NCI-H1694 treated with DMSO at 0.1 percent for 48 hours (cell line): Measurements from ENCODE around the gene LILRB2.
A peak's percentile ranks its signal among the peaks of the same experiment; 100 is the strongest.
"Not testable (repeated sequence)": the region's sequence is repeated elsewhere in the genome, so short reads cannot be mapped to it uniquely, and the experiment has no call there.

Experiments used
- DNase-seq: peaks from one replicate; lab custom pipeline; 2025; lab: John Stamatoyannopoulos, UW

Gene LILRB2

DNA sequence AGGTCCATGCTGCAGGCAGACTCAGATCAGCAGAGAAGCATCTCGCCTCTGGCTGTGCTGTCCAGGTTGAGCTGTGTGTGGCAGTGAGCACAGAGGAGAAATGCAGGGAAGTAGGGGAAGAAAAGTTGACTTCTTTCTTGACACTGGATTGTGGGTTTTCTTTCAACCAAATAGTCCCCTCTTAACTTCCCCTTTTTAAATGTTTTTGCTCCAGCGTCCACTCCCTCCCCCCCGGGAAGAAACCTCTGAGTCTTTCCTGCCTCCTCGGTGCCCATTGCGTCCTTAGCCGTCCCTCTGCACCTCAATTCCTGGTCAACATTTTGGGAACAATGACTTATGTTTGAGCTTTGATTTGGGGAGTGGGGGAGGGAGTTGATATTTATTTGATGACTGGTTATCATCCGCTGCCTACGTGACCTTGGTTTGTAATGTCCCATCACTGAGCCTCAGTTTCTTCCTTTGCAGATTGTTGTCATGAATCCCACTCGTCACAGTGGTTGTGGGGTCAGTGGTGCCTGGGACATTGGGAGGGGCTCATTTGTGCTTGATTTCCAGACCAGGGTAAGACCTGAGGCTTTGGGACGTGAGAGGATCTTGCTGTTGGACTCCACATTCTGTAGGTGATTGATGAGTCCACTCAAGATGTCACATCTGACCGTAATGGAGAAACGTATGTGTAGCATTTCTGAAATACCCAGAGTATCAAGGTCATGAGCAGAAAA is at the start of gene LILRB2:
LILRB2 (minus strand) TSS at position 104 of the 722 bp plus-strand sequence. CDS start 614 bp downstream, outside the sequence.
- no peak for DNase-seq

DNA sequence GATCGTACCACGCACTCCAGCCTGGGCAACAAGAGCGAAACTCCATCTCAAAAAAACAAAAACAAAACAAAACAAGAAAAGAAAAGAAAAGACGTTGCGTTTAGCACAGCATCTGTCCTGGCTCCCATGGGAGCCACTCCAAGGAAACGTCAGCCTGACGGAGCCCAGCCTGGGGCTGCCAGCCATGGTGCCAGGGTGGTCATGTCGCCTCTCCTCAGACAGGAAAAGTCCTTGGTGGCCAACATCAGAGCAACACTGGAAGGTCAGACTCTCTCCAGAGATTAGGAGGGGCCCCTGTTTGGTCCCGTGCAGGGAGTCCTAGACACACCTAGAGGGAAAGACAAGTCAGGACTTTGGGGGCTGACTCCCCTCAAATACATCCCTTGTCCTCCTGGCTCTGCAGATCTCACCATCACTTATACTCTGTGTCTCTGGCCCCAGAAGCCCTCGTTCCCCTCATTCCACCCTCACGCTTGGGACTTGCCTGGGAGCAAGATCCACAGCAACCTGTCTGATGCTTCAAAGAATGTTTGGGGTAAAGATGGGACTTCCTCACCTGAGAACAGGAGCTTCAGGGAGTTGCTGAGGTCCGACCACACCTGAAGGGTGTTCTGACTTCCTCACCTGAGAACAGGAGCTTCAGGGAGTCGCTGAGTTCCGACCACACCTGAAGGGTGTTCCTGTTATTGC is 48.7 kb upstream of the LILRB2 start:
- DNase-seq = no peak

- DNase-seq = not testable (repeated sequence)
Observed at GRCh38 chr19:54328781-54329180, 47.9 kb upstream of the LILRB2 start.

DNA sequence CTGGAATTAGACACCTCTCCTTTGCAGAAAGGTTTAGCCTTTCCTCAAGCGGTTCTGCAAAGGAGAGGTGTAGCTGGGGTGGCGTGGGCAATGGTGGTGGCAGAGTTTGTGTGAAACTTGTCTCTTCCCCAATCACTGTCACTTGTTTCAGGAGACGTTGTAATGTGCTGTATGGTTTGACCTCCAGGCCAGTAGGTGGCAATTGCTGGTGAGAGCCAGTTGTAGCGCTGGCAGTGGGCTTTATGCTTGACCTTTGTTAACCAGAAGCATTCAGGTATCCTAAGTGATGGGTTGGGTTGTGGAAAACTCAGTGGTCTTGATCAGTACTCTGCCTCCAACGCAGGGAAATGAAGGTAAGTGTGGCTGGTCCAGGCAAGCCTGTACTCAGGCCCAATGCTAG is 44.7 kb upstream of the LILRB2 start:
- no peak for DNase-seq

- DNase-seq = peak; percentile 9
Observed at GRCh38 chr19:54325194-54325621, 44.3 kb upstream of the LILRB2 start.

DNA sequence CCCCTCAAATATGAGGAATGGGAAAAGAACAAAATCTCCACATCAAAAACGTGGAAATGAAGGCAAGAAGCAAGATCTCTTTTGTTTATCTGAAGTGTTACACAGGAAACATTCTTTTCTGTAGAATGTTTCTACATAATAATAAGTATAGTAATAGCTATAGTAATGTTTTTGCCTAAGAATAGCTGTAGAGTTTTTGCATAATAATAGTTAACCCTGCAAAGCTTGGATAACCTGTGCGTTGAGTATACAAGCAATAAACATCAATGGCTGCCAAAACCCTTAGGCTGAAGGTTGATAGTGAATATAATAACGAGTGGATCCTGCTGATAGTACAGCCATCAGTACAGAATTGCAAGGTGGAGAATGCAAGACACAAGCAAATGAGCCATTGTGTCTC is 43.2 kb upstream of the LILRB2 start:
- DNase-seq = no peak

DNA sequence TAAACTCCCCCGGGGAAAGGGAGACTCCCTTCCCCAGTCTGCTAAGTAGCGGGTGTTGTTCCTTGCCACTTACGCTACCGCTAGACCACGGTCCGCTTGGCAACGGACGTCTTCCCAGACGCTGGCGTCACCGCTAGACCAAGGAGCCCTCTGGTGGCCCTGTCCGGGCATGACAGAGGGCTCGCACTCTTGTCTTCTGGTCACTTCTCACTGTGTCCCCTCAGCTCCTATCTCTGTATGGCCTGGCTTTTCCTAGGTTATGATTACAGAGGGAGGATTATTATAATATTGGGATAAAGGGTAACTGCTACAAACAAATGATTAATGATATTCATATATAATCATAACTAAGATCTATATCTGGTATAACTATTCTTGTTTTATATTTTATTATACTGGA is 42.0 kb upstream of the LILRB2 start:
- not testable (repeated sequence) for DNase-seq

DNA sequence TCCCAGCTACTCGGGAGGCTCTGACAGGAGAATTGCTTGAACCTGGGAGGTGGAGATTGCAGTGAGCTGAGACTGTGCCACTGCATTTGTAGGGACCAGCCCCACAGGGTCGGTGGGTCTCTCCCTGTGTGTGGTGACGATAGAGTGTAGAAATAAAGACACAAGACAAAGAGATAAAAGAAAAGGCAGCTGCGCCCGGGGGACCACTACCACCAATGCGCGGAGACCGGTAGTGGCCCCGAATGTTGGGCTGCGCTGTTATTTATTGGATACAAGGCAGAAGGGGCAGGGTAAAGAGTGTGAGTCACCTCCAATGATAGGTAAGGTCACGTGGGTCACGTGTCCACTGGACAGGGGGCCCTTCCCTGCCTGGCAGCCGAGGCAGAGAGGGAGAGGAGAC is 41.4 kb upstream of the LILRB2 start:
- DNase-seq = not testable (repeated sequence)

DNA sequence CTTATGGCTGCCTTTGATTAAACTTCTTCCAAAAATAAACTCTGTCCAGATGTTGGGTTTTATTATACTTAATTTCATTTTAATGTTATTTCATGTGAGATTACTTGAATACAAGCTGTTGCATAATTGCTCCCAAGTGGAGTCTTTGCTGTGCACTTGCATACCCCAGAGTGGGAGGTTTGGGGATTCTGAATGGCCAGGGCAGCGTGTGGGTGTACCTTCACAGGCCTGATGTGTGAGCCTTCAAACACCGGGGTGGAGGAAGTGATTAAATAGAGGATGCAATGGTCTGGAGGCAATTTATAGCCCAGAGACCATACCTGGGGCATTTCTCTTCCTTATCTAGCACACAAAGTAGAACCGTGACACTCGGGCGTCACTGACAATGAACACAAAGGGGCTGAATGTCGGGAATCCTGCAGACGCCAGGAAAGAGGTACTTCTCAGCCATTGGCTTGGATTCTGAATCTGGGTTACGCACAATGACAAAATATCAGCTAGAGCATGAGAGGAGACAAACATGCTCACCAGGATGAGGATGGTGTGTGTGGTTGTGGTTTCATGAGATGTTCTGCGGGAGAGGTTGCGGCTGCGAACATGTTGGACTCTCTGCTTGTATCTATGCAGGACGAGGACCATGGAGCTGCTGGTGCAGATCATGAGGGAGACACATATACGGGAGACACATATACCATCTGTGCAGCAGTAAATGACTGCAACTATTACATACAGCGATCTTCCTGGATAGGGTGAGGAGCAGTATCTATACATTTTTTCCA is 39.2 kb upstream of the LILRB2 start:
- no peak for DNase-seq

GRCh38 chr19:54319049-54319448 is 38.1 kb upstream of the LILRB2 start:
- DNase-seq = no peak

DNA sequence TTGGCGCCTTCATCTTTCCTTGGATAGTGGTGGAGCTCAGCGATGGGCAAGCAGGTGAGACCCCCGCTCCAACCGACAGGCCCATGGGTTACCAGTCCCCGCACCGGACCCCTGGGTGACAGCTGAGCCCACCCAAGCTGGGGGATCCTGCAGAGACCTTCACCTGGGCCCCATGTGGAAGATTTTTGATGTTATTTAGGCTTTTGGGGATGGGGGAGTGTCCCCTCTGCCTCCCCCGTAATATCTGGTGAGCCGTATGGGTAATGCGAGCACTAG is 37.0 kb upstream of the LILRB2 start:
- DNase-seq = no peak

DNA sequence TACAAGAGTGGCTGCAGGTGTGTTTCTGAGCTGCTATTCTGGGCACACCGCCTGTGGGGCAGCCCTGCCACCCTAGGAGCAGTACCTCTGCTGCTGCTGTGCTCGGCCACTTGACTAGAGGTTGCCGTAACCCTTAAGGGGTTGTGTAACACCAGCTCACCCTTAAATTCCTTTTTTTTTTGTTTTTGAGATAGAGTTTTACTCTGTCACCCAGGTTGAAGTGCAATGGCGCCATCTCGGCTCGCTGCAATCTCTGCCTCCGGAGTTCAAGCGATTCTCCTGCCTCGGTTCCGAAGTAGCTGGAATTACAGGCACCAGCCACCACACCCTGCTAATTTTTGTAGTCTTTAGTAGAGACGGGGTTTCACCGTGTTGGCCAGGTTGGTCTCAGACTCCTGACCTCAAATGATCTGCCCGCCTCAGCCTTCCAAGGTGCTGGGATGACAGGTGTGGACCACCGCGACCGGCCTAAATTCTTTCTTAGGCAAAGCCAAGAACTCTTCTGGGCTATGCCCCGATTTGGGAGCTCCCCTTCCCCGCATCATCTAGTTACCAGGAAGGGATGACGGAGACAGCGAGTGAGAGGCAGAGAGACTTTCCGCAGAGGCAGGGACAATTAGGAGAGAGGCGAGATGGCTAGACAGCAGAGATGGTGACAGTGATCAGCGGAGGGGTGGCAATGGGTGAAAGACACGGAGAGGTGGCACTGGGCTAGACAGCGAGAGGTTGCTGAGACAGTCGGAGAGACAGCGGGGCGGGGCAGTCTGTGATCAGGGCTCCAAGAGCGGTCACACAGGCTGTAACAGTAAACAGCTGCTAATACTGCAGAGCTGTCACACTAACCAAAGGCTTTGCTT is 36.4 kb upstream of the LILRB2 start:
- no peak for DNase-seq

DNA sequence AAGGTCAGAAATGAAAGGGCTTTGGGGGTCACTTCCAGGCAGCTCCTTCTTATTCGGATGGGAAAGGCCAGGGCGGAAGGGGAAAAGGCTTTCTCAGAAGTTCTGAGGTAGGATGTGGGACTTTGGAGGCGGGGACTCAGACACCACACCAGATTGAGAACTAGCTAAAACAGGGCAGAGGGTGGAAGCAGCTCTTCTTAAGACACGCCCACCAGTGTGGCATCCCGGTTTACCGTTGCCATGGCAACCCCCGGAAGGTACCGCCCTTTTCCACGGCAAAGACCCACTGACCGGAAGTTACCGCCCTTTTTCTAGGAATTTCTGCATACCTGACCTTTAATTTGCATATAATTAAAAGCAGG is 35.8 kb upstream of the LILRB2 start:
- no peak for DNase-seq

GRCh38 chr19:54315956-54316355 is 35.0 kb upstream of the LILRB2 start:
- DNase-seq = no peak

- DNase-seq = no peak
Observed at GRCh38 chr19:54312436-54313377, 31.8 kb upstream of the LILRB2 start, which contains the start of gene LILRA5. LILRA5 (minus strand) TSS chr19:54313166; CDS start chr19:54313019, 147 bp downstream.

- no peak for DNase-seq
Observed at GRCh38 chr19:54312011-54312410, 31.1 kb upstream of the LILRB2 start.

DNA sequence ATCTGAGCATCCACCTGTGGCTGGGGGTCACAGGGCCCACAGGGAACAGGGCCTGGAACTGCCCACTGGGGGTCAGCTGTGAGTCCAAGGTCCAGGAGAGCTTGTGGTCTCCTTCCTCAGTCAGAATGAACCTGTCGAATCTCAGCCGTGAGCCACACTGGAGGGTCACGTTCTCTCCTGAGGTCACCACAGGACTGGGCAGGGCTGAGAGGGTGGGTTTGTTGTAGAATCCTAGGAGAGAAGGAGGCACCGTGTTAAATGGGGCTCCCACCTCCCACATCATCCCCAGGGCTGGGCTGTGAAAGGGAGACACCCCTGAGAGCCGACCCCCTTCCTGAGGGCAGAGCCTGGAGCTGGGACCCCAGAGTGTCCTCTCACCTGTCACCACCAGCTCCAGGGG is 30.6 kb upstream of the LILRB2 start:
- DNase-seq = no peak

DNA sequence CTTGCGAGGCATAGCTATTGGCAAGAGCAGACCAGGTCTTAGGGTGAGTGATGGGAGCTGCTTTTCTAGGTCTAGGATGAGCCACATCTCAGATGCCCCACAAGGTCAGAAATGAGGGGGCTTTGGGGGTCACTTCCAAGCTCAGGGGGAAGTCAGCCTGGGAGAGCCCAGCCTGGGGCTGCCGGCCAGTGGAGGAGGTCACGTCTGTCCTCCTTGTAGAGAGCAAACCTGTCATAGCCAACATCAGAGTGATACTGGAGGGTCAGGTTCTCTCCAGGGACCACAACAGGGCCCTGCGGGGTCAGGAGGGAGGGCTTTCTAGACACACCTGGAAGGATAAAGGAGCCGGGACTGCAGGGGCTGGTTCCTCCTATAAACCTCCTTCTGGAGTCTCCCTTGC is 29.6 kb upstream of the LILRB2 start:
- no peak for DNase-seq

GRCh38 chr19:54309811-54310210 is 28.9 kb upstream of the LILRB2 start:
- DNase-seq = no peak

DNA sequence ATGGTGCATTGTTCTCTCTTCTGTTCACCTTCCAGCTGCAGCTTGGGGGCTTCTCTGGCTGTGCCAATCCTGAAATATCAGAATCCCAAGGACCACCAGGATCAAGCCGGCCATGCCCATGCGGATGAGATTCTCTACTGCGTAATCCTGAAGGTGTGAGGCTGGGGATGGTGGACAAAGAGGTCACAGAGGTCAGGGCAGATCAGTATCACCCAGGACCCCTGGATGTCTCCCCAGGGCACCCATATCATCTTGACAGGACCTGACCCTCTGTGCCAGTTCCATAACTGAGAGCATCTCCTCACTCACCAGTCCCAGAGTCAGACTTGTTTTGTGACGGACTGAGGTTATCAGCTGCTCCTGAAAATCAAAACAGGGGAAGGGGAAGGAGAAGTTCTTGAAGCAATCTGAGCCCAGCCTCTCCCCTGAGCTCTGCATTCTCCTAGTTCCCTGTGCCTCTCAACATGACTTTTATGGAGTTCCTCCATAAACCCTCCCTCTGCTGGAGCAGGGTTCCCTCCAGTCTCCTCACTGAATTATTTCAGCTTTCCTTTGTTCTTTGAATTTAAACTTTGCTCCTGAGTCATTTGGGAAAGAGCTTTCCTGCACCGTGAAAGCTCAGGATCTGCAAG is 26.6 kb upstream of the LILRB2 start:
- DNase-seq = no peak
